ENCODE results near the gene BOLA2. TPM values are rescaled to one million over a fixed set of nuclear protein-coding genes. Genes with fewer than 3 reads are reported as not detected.
"Not testable (repeated sequence)": the region's sequence is repeated elsewhere in the genome, so short reads cannot be mapped to it uniquely, and the experiment has no call there.

Gene BOLA2
- total RNA-seq (2014; rRNA removed; shearing (Covaris generic)) = 30.0 and 32.6 TPM in 2 replicates

DNA sequence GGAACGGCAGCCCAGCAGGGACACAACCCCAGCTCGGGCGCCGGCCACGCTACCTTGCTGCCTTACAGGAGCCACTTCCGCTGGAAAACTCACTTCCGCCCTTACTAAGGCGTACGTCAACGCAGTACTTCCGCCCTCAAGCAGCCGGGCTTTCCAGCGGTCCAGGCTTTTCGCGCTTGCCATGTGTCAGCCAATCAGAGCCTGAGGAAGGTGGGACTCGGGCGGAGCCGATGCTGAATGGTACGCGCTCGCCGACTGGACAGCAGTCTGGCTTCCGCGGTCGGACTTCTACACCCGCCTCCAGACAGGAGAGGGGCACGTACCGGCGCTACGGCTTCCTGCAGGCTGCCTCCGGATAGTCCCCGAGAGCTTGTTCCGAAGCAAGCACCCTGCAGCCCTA, at the start of gene BOLA2, which contains the start of gene SLX1B:
Gene BOLA2, minus strand, starts transcription at position 83 of the 400 bp plus-strand sequence. CDS start 98 bp downstream, outside the sequence.
Gene SLX1B, plus strand, starts transcription at position 265 of the 400 bp plus-strand sequence.
- DNase-seq; H3K4me3 ChIP-seq (ENCODE audit: insufficient read depth, low read depth, low read length); H3K27me3 ChIP-seq (ENCODE audit: control insufficient read depth, insufficient read depth, low read length); H3K36me3 ChIP-seq (replicated peaks; ENCODE audit: control insufficient read depth, insufficient read depth, low read length): not testable (repeated sequence)

DNA sequence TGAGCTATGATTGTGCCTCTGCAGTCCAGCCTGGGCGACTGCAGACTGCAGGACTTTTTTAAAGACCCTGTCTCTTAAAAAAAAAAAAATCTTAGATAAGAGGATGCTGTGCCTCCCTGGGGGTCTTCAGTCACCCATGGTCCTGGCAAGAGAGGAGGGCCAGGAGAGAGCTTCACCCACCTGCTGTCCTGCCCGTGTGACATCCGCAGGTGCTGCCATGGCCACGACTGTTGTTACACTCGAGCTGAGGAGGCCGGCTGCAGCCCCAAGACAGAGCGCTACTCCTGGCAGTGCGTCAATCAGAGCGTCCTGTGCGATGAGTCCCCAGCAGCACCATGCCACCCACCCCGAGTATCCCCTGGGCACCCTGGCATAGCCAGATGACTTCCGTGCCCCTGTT, 28.1 kb upstream of the BOLA2 start:
- DNase-seq; H3K27me3 ChIP-seq (ENCODE audit: control insufficient read depth, insufficient read depth, low read length); H3K36me3 ChIP-seq (replicated peaks; ENCODE audit: control insufficient read depth, insufficient read depth, low read length); H3K4me3 ChIP-seq (ENCODE audit: insufficient read depth, low read depth, low read length): not testable (repeated sequence)

DNA sequence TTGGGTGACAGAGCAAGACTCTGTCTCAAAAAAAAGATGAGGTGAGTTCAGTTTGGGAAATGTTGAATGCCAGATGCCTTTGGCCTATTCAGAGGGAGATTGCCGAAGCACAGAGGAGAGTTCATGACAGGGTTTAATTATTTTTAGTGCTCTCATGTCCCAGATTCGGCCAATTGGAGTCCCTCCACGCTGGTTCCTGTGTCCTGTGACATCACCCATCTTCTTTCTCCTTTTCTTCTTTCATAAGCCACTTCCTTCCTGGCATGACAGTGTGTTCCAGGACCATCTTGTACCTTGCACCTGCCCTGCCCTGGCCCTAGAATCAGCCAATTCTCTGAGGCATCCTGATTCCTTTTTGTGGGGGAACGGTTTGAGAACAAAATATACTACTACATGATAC, 17.9 kb upstream of the BOLA2 start:
- not testable (repeated sequence) for H3K36me3 ChIP-seq (replicated peaks; ENCODE audit: control insufficient read depth, insufficient read depth, low read length); H3K4me3 ChIP-seq (ENCODE audit: insufficient read depth, low read depth, low read length); DNase-seq; H3K27me3 ChIP-seq (ENCODE audit: control insufficient read depth, insufficient read depth, low read length)

DNA sequence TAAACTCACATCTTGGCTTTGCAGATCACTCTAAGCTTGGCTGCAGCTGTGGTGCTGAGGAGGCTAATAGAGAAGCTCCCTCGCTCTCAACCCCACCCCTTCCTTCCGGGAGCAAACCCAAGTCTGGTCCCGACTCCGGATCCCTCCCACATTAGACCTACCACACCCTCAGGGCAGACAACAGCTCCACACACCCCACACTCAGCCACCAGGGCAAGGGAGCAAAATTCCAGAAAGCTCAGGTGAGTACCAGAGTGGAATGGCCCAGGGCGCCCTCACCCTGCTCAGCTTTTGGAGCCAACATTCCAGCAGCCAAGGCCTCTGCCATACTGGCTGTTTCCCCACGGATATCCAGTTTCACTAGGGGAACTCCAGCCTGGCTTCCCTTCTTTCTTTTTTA, 15.5 kb upstream of the BOLA2 start:
- H3K36me3 ChIP-seq (replicated peaks; ENCODE audit: control insufficient read depth, insufficient read depth, low read length); DNase-seq; H3K27me3 ChIP-seq (ENCODE audit: control insufficient read depth, insufficient read depth, low read length); H3K4me3 ChIP-seq (ENCODE audit: insufficient read depth, low read depth, low read length): not testable (repeated sequence)

DNA sequence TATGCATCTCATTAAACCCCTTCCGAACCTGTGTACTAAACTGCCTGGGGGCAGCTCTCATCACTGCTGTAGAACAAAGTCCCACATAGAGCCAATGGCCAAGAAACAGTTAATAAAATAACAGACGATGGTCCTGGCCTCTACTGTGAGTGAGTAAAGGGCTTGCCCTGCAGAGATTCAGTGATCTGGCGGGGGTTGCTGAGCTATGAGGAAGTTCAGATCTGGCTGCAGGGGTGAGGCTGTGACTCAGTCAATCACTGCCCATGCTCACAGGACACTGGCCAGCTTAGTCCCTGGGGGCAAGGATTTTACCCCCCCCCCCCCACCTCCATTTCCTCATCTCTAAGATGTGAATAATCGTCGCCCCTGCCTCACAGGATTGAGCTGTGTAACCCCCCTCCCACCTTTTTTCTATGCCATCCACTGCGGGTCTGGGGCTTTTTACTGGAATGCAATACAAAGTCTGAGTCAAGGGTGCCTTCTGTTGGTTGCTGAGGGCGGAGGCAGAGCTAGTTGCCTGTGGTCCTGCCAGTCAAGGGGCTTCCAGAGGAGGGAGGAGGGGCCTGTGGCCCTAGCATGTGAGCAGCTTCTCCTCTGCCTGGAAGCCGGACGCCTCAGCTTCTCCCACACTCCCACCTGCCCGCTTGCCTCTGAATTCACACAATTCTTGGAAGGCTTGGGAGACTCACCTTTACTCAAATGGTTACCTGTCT, 13.7 kb upstream of the BOLA2 start:
- not testable (repeated sequence) for H3K36me3 ChIP-seq (replicated peaks; ENCODE audit: control insufficient read depth, insufficient read depth, low read length); DNase-seq; H3K4me3 ChIP-seq (ENCODE audit: insufficient read depth, low read depth, low read length); H3K27me3 ChIP-seq (ENCODE audit: control insufficient read depth, insufficient read depth, low read length)

DNA sequence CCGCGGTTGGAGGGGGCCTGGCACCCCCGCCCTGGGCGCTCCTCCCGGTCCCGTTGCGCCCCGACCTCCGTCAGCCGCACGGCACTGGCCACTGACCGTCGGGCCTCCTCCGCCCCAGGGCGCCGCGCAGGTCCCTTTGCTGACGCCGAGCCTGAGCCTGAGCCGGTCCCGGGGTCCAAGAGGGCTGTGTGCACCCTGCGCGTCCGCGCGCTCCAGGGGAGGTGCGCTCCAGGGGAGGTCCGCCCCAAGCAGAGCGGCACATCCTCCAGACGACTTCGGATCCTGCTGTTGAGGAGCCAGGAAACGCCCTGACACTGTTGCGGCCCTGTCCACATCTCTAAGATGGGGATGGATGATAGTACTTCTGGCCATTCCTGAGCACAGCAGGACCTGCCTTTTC, 12.8 kb upstream of the BOLA2 start:
- DNase-seq; H3K27me3 ChIP-seq (ENCODE audit: control insufficient read depth, insufficient read depth, low read length); H3K36me3 ChIP-seq (replicated peaks; ENCODE audit: control insufficient read depth, insufficient read depth, low read length); H3K4me3 ChIP-seq (ENCODE audit: insufficient read depth, low read depth, low read length): not testable (repeated sequence)

DNA sequence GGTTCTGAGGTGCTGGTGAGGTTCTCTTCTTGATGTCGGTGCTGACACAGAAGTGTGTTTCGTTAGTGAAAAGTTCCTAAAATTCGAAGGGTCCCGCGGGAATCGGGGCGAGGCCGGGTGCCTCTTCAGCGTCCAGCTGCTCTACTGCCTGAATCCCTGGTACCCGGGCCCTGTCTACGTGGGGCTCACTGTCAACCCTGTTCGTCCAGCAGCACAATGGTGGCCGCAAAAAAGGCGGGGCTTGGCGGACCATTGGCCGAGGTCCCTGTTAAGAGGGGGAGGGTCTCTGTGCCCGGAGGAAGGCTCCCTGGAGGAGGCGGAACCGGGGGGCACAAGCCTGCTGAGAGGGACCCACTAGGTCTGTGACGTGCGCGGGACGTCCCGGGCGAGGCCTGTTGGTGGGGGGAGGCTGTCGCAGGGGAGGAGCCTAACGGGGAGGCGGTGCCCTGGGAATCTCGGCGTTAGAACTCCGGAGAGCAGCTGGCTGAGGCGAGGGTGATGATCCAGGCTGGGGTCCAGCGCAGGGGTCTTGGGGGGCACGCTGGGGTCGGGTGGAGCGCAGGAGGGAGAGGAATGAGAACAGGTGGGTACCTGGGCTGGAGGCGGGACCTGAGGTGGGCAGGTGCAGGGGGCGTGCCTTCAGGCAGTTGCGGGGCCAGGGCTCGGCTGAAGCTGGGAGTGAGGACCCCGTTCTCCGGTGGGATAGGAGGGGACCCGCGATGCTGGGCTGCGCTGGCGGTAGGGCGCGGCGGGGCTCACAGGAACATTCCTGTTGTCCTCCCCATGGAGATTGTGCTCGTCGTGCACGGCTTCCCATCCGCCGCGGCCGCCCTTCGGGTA, 12.1 kb upstream of the BOLA2 start:
- not testable (repeated sequence) for H3K36me3 ChIP-seq (replicated peaks; ENCODE audit: control insufficient read depth, insufficient read depth, low read length); H3K27me3 ChIP-seq (ENCODE audit: control insufficient read depth, insufficient read depth, low read length); H3K4me3 ChIP-seq (ENCODE audit: insufficient read depth, low read depth, low read length); DNase-seq

DNA sequence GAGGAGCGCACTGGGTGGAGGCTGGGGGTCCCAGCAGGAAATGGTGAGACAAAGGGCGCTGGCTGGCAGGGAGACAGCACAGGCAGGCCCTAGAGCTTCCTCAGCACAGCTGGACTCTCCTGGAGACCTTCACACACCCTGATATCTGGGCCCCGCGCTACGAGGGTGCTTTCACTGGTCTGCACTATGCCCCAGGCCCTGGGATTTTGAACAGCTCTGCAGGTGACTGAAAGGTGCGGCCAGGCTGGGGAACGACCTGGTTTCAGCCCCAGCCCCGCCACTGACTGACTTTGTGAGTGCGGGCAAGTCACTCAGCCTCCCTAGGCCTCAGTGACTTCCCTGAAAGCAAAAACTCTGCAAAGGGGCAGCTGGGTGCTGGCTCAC, 6.5 kb upstream of the BOLA2 start:
- H3K36me3 ChIP-seq (replicated peaks; ENCODE audit: control insufficient read depth, insufficient read depth, low read length); DNase-seq; H3K27me3 ChIP-seq (ENCODE audit: control insufficient read depth, insufficient read depth, low read length); H3K4me3 ChIP-seq (ENCODE audit: insufficient read depth, low read depth, low read length): not testable (repeated sequence)

DNA sequence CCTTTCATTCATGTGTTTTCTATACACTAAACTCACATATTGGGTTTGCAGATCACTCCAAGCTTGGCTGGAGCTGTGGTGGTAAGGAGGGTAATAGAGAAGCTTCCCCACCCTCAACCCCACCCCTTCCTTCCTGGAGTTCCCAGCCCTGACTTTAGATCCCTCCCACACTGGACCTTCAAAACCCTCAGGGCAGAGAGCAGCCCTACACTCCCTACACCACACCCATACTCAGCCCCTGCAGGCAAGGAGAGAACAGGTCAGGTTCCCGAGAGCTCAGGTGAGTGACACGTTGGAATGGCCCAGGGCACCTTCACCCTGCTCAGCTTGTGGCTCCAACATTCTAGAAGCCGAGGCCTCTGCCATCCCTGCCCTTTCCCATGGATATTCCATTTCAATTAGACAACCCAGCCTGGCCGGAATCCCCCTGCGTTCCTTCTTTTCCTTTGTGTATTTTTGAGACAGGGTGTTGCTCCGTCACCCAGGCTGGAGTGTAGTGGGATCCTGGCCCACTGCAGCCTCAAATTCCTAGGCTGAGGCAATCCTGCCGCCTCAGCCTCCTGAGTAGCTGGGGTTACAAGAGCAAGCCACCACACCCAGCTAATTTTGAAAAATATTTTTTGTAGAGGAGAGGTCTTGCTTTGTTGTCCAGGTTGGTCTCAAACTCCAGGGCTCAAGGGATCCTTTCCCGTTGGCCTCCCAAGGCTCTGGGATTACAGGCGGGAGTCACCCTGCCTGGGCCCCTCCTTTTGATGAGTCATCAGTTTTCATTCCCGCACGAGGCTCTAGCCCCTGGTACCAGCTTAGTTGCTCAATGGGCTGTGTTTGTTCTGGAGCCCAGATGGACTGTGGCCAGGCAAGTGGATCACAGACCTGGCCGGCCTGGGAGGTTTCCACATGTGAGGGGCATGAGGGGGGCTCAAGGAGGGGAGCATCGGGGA, 5.8 kb upstream of the BOLA2 start, which contains the start of gene SULT1A4:
Gene SULT1A4, plus strand, starts transcription at position 208 of the 941 bp plus-strand sequence. CDS start 1,473 bp downstream, outside the sequence.
- not testable (repeated sequence) for H3K36me3 ChIP-seq (replicated peaks; ENCODE audit: control insufficient read depth, insufficient read depth, low read length); H3K27me3 ChIP-seq (ENCODE audit: control insufficient read depth, insufficient read depth, low read length); H3K4me3 ChIP-seq (ENCODE audit: insufficient read depth, low read depth, low read length); DNase-seq

DNA sequence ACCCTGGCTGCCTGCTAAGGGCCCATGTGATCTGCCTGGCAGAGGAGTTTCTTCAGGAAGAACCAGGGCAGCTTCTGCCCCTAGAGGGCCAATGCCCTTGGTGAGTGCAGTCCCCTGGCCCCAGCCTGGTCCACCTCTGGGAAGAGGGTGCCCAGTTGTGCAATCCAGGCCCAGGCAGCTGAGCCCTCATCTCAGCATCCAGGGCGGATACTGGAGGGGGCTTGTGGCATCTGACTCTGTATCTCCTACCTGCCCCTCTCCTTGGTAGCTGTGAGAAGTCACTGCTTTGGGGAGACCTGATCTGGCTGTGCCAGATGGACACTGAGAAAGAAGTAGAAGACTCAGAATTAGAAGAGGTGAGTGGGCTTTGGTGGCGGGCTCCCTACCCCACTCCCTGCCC, 3.5 kb upstream of the BOLA2 start:
- not testable (repeated sequence) for H3K4me3 ChIP-seq (ENCODE audit: insufficient read depth, low read depth, low read length); H3K36me3 ChIP-seq (replicated peaks; ENCODE audit: control insufficient read depth, insufficient read depth, low read length); H3K27me3 ChIP-seq (ENCODE audit: control insufficient read depth, insufficient read depth, low read length); DNase-seq

DNA sequence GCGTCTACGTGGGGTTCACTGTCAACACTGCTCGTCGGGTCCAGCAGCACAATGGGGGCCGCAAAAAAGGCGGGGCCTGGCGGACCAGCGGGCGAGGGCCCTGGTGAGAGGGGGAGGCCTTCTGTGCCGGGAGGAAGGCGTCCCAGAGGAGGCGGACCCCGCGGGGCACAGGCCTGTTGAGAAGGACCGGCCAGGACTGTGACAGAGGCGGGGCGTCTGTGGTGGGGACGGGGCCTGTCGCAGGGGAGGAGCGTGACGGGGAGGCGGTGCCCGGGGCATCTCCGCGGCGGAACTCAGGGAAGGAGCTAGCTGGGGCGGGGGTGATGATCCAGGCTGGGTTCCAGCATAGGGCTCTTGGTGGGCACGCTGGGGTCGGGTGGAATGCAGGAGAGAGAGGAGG, 677 bp upstream of the BOLA2 start:
- not testable (repeated sequence) for DNase-seq; H3K27me3 ChIP-seq (ENCODE audit: control insufficient read depth, insufficient read depth, low read length); H3K4me3 ChIP-seq (ENCODE audit: insufficient read depth, low read depth, low read length); H3K36me3 ChIP-seq (replicated peaks; ENCODE audit: control insufficient read depth, insufficient read depth, low read length)

DNA sequence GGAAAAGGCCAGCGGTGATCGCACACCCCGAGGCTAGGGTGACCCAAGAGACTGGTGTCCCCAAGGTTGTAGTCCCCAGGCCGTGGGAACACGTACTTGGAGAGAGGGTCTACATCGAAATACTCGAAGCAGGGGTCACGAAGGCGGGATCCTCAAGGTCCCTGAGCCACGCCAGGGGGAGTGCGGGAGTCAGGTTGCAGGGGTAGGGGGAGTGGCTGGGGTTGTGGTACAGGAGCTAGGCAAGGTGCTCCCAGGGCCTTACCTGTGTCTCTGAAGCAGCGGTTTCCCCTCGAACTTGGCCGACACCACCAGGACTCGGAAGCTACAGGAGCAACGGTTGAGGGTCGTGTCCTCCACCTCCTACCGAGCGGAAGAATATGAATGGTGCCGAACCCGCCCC, 397 bp downstream of the BOLA2 start:
- not testable (repeated sequence) for H3K27me3 ChIP-seq (ENCODE audit: control insufficient read depth, insufficient read depth, low read length); H3K36me3 ChIP-seq (replicated peaks; ENCODE audit: control insufficient read depth, insufficient read depth, low read length); H3K4me3 ChIP-seq (ENCODE audit: insufficient read depth, low read depth, low read length); DNase-seq

DNA sequence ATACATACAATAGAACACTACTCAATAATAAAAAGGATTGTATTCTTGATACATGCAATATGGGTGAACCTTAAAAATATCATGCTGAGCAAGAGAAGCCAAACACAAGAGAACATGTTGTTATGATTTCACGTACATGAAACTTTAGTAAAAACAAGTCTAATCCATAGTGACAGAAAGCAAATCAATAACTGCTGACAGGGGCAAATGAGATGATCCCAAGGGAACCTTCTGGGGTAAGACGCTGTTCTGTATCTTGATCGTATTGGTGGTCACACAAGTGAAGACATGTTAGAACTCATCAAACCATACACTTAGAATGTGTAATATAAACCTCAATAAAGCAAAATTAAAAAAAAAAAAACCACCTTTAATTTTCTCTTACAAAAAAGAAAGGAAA, 28.8 kb downstream of the BOLA2 start:
- DNase-seq; H3K27me3 ChIP-seq (ENCODE audit: control insufficient read depth, insufficient read depth, low read length); H3K36me3 ChIP-seq (replicated peaks; ENCODE audit: control insufficient read depth, insufficient read depth, low read length); H3K4me3 ChIP-seq (ENCODE audit: insufficient read depth, low read depth, low read length): not testable (repeated sequence)

DNA sequence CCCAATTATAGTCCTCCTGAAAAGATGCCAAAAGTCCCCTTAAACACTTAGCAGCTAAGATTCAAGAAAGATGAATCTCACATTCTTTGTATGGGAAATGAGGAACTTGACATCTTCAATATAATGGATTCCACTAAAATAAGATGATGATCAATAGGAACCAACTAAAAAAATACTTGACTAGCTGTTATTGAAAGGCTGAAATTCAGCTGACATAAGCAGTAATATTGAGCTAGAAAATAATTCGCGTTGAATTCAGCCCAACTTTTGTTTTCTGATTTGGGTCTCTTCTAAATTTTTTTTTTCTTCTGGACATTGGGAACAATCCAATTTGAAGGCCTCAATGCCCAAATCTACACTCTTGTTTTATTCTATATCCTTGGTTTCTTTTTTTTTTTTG, 30.6 kb downstream of the BOLA2 start:
- H3K27me3 ChIP-seq (ENCODE audit: control insufficient read depth, insufficient read depth, low read length); H3K4me3 ChIP-seq (ENCODE audit: insufficient read depth, low read depth, low read length); H3K36me3 ChIP-seq (replicated peaks; ENCODE audit: control insufficient read depth, insufficient read depth, low read length); DNase-seq: not testable (repeated sequence)
